Colonic mucosa (tissue), 4 donors: ENCODE results near the gene SCART1. TPM values are rescaled to one million over a fixed set of nuclear protein-coding genes. Genes with fewer than 3 reads are reported as not detected.

Source experiments
- DNase-seq: peaks from one replicate; pipeline ENCODE4 v3.0.0-alpha.2; 2020
- H3K27ac ChIP-seq: fragments of 200-600 bp; one replicate; pipeline ENCODE4 v1.8.0; 2021
- H3K27me3 ChIP-seq: fragments of 200-600 bp; one replicate; pipeline ENCODE4 v1.8.0; 2021
- H3K36me3 ChIP-seq: fragments of 200-600 bp; one replicate; pipeline ENCODE4 v1.8.0; 2021
- H3K4me1 ChIP-seq: fragments of 200-600 bp; one replicate; pipeline ENCODE4 v1.8.0; 2021; ENCODE audit warnings: mild to moderate bottlenecking
- H3K4me3 ChIP-seq: fragments of 200-600 bp; one replicate; pipeline ENCODE4 v1.8.0; 2021
- H3K9ac ChIP-seq, 2 donors: one replicate each; pipeline ENCODE4 v1.7.0; 2013; ENCODE audit warnings: control low read depth in 2 of 2, low read depth in 2 of 2, low read length in 2 of 2
- H3K9me3 ChIP-seq: fragments of 200-600 bp; one replicate; pipeline ENCODE4 v1.8.0; 2021
- intact Hi-C: fragments of 100-400 bp; cut with DNase I; formaldehyde crosslinking; loops from one replicate; pipeline ENCODE4 v1.14.1; 2022
- total RNA-seq, 2 donors: library from RNA; stranded (reverse); fragmentation: NEBNext Ultra II Directional in 1 of 2; extraction: Animal tissue kit (Norgen Biotek cat#: 25700) in 1 of 2; gene quantifications; one replicate each; pipeline ENCODE4 v1.2.1, GENCODE V29; 2021
- TF ChIP-seq, protein P1 (sequence below): fragments of 200-600 bp; IDR thresholded peaks from one replicate; pipeline ENCODE4 v1.8.0; 2022; ENCODE audit warnings: antibody characterized with exemption, mild to moderate bottlenecking
- donor health status: healthy.
- donor health status: DM: no; HTN: no; CAD: no.
- donor health status: DM: no; HTN: no; CAD: no.

The SCART1 gene
- total RNA-seq, 2 donors from 2014 or later = 1.3 to 1.6 TPM

DNA sequence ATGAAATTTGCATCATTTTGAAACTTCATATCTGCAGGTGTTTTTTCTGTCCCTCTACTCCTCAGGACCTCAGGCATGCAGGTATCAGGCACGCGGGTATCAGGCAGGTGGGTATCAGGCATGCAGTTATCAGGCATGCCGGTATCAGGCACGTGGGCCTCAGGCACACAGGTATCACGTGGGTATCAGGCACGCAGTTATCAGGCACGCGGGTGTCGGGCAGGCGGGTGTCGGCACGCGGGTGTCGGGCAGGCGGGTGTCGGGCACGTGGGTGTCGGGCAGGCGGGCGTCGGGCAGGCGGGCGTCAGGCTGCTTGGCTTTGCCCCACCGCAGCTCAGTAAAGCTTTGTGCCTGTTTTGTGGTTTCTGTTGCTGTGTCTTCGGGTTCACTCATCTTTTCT lies 38.0 kb upstream of the SCART1 start:
- Histone ChIP-seq H3K36me3 (peaks cover 10% of the 10 kb centered on the region), H3K27me3 (no peaks in the 10 kb centered on the region), H3K27ac (no peak overlapping the region), H3K9ac (no peak overlapping the region), H3K4me3 (no peak overlapping the region), H3K4me1 (no peaks in the 10 kb centered on the region), H3K9me3 (peaks cover 6% of the 10 kb centered on the region)
- intact Hi-C loops = no loop called here
- DNase-seq = no peak
- TF ChIP-seq, protein P1, sequence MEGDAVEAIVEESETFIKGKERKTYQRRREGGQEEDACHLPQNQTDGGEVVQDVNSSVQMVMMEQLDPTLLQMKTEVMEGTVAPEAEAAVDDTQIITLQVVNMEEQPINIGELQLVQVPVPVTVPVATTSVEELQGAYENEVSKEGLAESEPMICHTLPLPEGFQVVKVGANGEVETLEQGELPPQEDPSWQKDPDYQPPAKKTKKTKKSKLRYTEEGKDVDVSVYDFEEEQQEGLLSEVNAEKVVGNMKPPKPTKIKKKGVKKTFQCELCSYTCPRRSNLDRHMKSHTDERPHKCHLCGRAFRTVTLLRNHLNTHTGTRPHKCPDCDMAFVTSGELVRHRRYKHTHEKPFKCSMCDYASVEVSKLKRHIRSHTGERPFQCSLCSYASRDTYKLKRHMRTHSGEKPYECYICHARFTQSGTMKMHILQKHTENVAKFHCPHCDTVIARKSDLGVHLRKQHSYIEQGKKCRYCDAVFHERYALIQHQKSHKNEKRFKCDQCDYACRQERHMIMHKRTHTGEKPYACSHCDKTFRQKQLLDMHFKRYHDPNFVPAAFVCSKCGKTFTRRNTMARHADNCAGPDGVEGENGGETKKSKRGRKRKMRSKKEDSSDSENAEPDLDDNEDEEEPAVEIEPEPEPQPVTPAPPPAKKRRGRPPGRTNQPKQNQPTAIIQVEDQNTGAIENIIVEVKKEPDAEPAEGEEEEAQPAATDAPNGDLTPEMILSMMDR = no peak

DNA sequence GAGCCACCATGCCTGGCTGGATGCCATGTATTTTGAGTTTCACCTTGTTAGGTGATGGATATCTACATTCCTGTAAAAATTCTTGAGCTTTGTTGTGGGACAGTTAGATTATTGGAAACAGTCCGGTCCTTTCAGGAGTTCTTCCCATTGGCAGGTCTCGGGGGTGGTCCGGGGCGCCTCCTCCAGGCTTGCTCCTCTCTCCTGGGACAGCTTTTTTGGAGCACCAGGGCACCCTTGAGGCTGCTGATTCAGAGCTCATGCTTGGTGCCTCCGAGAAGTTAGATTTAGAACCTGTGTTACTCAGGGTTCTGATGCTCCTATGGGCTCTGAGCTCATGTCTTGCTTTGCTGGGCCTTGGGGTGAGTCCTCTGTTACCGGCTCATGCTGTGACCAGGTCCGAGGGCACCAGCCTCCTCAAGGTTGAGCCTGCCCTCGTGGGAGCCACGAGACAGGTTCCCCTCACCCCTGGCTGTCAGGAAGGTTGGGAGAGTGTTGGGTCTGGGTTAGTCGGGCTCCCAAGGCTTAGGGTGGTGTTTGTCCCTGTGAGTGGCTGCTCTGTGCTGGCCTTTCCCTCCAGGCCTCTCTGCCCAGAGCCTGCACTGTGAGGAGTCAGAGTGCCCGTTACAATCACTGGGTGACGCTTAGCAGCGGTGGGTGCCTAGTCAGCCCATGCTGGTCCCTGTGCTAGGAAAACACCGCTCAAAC lies 35.3 kb upstream of the SCART1 start:
- intact Hi-C loops = no loop called here
- no peak for DNase-seq
- TF ChIP-seq, protein P1 = no peak

DNA sequence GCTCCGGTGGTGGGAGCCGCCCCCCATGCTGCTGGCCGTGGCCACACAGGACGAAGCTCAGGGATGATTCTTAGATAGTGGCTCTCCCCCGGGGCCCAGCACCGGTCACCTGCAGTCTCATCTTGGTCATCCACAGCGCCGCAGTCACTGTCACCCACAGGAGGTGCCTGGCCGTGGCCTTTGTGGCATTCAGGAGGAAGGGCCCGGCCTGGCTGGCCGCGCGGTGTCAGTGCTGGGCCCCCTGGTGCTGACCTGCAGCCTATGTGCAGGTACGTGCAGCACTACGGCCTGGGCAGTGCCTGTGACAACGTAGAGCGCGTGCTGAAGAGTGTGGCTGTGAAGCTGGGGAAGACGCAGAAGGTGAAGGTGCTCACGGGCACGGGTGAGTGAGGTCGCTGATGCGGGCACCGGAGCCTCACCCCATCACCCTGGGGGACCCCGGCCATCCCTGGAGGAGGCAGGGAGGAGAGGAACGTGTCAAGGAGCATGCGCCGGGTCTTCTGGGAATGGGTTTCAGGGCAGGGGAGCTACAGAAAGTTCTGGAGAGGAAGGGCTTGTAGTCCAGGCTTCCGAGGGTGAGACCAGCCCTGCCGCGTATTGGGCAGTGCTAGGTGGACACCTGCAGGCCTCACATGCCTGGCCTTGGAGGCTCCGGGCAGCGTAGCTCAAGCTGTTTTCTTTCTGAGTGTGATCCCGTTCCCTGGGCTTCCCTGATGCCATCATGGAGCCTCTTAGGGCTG lies 34.4 kb upstream of the SCART1 start:
- intact Hi-C loops = no loop called here
- Histone ChIP-seq H3K9me3 (no peaks in the 10 kb centered on the region), H3K27ac (no peak overlapping the region), H3K4me1 (no peaks in the 10 kb centered on the region), H3K27me3 (peaks cover 7% of the 10 kb centered on the region), H3K4me3 (no peak overlapping the region), H3K9ac (no peak overlapping the region), H3K36me3 (no peaks in the 10 kb centered on the region)
- no peak for DNase-seq
- TF ChIP-seq, protein P1 = no peak

More for the DNA sequence above, 35.3 kb upstream of the SCART1 start:
- Histone ChIP-seq H3K9me3 (no peaks in the 10 kb centered on the region), H3K4me3 (no peak overlapping the region), H3K27ac (no peak overlapping the region), H3K4me1 (no peaks in the 10 kb centered on the region), H3K9ac (no peak overlapping the region), H3K36me3 (no peaks in the 10 kb centered on the region), H3K27me3 (peaks cover 7% of the 10 kb centered on the region)

DNA sequence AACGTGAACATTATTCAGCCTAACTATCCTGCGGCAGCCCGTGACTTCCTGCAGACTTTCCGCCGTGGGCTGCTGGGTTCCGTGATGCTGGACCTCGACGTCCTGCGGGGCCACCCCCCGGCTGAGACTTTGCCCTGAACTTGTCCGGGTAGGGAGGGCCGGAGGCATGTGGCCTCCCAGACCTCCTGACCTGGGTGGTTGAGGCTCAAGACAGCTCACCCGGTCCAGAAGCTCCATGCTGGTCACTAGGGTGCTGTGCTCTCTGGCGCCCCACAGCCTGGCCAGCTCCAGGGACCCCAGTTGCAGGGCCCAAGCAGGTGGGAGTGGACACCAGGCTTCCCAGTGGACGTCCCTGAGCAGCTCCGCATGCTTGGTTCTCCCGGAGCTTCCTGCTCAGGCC lies 33.7 kb upstream of the SCART1 start:
- H3K9ac ChIP-seq = no peak overlapping the region
- intact Hi-C loops = no loop called here
- DNase-seq = no peak

DNA sequence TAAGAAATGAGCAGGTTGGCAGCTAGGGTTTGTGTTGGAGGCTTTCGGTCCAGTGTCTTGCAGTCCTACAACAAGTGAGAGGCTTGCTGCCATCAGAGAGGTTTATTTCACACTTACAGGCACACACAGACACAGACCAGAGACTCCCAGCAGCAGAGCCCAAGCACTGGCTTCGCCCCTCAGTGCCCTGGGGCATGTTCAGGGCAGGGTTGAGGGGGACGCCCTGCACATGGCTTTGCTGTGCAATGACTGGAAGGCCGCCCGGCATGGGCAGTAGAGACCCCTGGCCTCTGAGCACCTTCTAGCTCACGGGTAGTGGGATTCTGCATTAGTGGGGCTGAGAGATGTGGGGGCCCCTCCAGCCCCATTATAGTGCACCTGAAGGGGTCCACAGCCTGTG lies 33.2 kb upstream of the SCART1 start:
- H3K4me1 ChIP-seq = no peaks in the 10 kb centered on the region
- no peaks in the 10 kb centered on the region for H3K9me3 ChIP-seq
- TF ChIP-seq, protein P1 = no peak
- no peaks in the 10 kb centered on the region for H3K36me3 ChIP-seq
- no peak overlapping the region for H3K4me3 ChIP-seq
- H3K27ac ChIP-seq = no peak overlapping the region
- no peak overlapping the region for H3K9ac ChIP-seq
- H3K27me3 ChIP-seq = peaks cover 7% of the 10 kb centered on the region
- intact Hi-C loops = no loop called here
- DNase-seq = no peak

More for the DNA sequence above, 33.7 kb upstream of the SCART1 start:
- Histone ChIP-seq H3K9me3 (no peaks in the 10 kb centered on the region), H3K27ac (no peak overlapping the region), H3K36me3 (no peaks in the 10 kb centered on the region), H3K4me1 (no peaks in the 10 kb centered on the region), H3K27me3 (peaks cover 7% of the 10 kb centered on the region), H3K4me3 (no peak overlapping the region)
- TF ChIP-seq, protein P1 = no peak
